Activated naive CD4-positive, alpha-beta T cell treated with anti-CD3 and anti-CD28 coated beads, Interleukin-2, amount 50 U/mL, for 72 hours (primary cell): ENCODE measurements around the gene COX7A2. TPM values are rescaled to one million over a fixed set of nuclear protein-coding genes. Genes with fewer than 3 reads are reported as not detected.

Experiments used
- ATAC-seq, 2 donors: fragments of 150-1000 bp; cut with Tn5 transposase; 2 replicates each; pipeline ENCODE4 v1.10.0; 2021; ENCODE audit warnings: mild to moderate bottlenecking in 2 of 2, moderate library complexity in 2 of 2
- DNase-seq, 2 donors: peaks; one replicate each; pipeline ENCODE4 v3.0.0; 2021 to 2022; ENCODE audit warnings: low spot score in 2 of 2
- H3K27ac Mint-ChIP-seq, 2 donors: one replicate each; pipeline ENCODE4 v1.8.0; 2022; ENCODE audit warnings: mild to moderate bottlenecking in 2 of 2, mixed read lengths in 2 of 2
- H3K36me3 Mint-ChIP-seq, 2 donors: one replicate each; pipeline ENCODE4 v1.8.0; 2022; ENCODE audit warnings: mixed read lengths in 2 of 2
- H3K9me3 Mint-ChIP-seq, 2 donors: one replicate each; pipeline ENCODE4 v1.8.0; 2022; ENCODE audit warnings: mixed read lengths in 2 of 2
- total RNA-seq, 2 donors: library from RNA; stranded (reverse); gene quantifications; one replicate each; pipeline ENCODE4 v1.2.3, GENCODE V29; 2022

Gene COX7A2
- 100 to 1,000 TPM; 362 to 486 TPM for total RNA-seq

GRCh38 chr6:75243333-75244062 lies at the start of gene COX7A2:
Gene COX7A2 (minus strand): TSS chr6:75243801. CDS start chr6:75243734, 67 bp downstream.
- Mint-ChIP-seq H3K36me3 (peaks cover 15 to 31% of the 10 kb centered on the region in 2 donors), H3K9me3 (no peaks in the 10 kb centered on the region), H3K27ac (peak within 1 kb of the TSS; percentile 97 to 99)
- peak; percentile 75 to 87 for DNase-seq
- ATAC-seq = peak; percentile 93 to 95

- no peaks in the 10 kb centered on the region for H3K9me3 Mint-ChIP-seq
- no peak for ATAC-seq
- DNase-seq = no peak
- no peak overlapping the region for H3K27ac Mint-ChIP-seq
- peaks cover 4 to 6% of the 10 kb centered on the region in 2 donors for H3K36me3 Mint-ChIP-seq
Observed at GRCh38 chr6:75292555-75292954, 49.0 kb upstream of the COX7A2 start.

GRCh38 chr6:75291744-75292143 lies 48.1 kb upstream of the COX7A2 start:
- no peaks in the 10 kb centered on the region for H3K9me3 Mint-ChIP-seq
- H3K27ac Mint-ChIP-seq = no peak overlapping the region
- H3K36me3 Mint-ChIP-seq = peaks cover 8 to 9% of the 10 kb centered on the region in 2 donors
- DNase-seq = no peak
- ATAC-seq = no peak

GRCh38 chr6:75291331-75291730 lies 47.7 kb upstream of the COX7A2 start:
- Mint-ChIP-seq H3K36me3 (peaks cover 12% of the 10 kb centered on the region in 2 donors), H3K27ac (no peak overlapping the region), H3K9me3 (no peaks in the 10 kb centered on the region)
- no peak for ATAC-seq
- DNase-seq = no peak

- DNase-seq (no peak), ATAC-seq (no peak)
- H3K27ac Mint-ChIP-seq = peak overlapping the region in 1 of 2 donors; percentile 53
- no peaks in the 10 kb centered on the region for H3K9me3 Mint-ChIP-seq
- H3K36me3 Mint-ChIP-seq = peaks cover 12% of the 10 kb centered on the region in 2 donors
Observed at GRCh38 chr6:75290136-75290945, 46.7 kb upstream of the COX7A2 start.

- peaks cover 12% of the 10 kb centered on the region in 2 donors for H3K36me3 Mint-ChIP-seq
- H3K27ac Mint-ChIP-seq = no peak overlapping the region
- DNase-seq (no peak), ATAC-seq (no peak)
- no peaks in the 10 kb centered on the region for H3K9me3 Mint-ChIP-seq
Observed at GRCh38 chr6:75288023-75288422, 44.4 kb upstream of the COX7A2 start.

GRCh38 chr6:75287424-75287823 lies 43.8 kb upstream of the COX7A2 start:
- peak overlapping the region in 1 of 2 donors; percentile 19 for H3K27ac Mint-ChIP-seq
- no peaks in the 10 kb centered on the region for H3K9me3 Mint-ChIP-seq
- DNase-seq (no peak), ATAC-seq (no peak)
- H3K36me3 Mint-ChIP-seq = peaks cover 12% of the 10 kb centered on the region in 2 donors

- H3K9me3 Mint-ChIP-seq = no peaks in the 10 kb centered on the region
- ATAC-seq (no peak), DNase-seq (no peak)
- peaks cover 12% of the 10 kb centered on the region in 2 donors for H3K36me3 Mint-ChIP-seq
- H3K27ac Mint-ChIP-seq = no peak overlapping the region
Observed at GRCh38 chr6:75286955-75287354, 43.4 kb upstream of the COX7A2 start.

GRCh38 chr6:75285283-75285639 lies 41.7 kb upstream of the COX7A2 start:
- Mint-ChIP-seq H3K27ac (no peak overlapping the region), H3K36me3 (peaks cover 12% of the 10 kb centered on the region in 2 donors), H3K9me3 (no peaks in the 10 kb centered on the region)
- no peak for DNase-seq
- ATAC-seq = no peak

GRCh38 chr6:75284632-75285282 lies 41.2 kb upstream of the COX7A2 start, which contains the start of gene TMEM30A:
Gene TMEM30A (minus strand): TSS chr6:75284792. CDS start chr6:75284638, 154 bp downstream.
- H3K27ac Mint-ChIP-seq = no peak within 1 kb of the TSS
- DNase-seq = peak; percentile 92 to 98
- ATAC-seq = peak; percentile 94 to 98
- H3K9me3 Mint-ChIP-seq = no peaks in the 10 kb centered on the region
- peaks cover 12% of the 10 kb centered on the region in 2 donors for H3K36me3 Mint-ChIP-seq

- Mint-ChIP-seq H3K27ac (no peak overlapping the region), H3K36me3 (peaks cover 12% of the 10 kb centered on the region in 2 donors), H3K9me3 (no peaks in the 10 kb centered on the region)
- DNase-seq = peak in 1 of 2 donors; percentile 17
- peak; percentile 14 to 23 for ATAC-seq
Observed at GRCh38 chr6:75283907-75284631, 40.5 kb upstream of the COX7A2 start.

- no peak for ATAC-seq
- Mint-ChIP-seq H3K36me3 (peaks cover 14 to 15% of the 10 kb centered on the region in 2 donors), H3K9me3 (no peaks in the 10 kb centered on the region), H3K27ac (no peak overlapping the region)
- no peak for DNase-seq
Observed at GRCh38 chr6:75282706-75283105, 39.1 kb upstream of the COX7A2 start.

GRCh38 chr6:75281653-75282052 lies 38.1 kb upstream of the COX7A2 start:
- ATAC-seq (no peak), DNase-seq (no peak)
- no peaks in the 10 kb centered on the region for H3K9me3 Mint-ChIP-seq
- no peak overlapping the region for H3K27ac Mint-ChIP-seq
- peaks cover 10 to 14% of the 10 kb centered on the region in 2 donors for H3K36me3 Mint-ChIP-seq

- peaks cover 0 to 3% of the 10 kb centered on the region in 2 donors for H3K9me3 Mint-ChIP-seq
- no peak for ATAC-seq
- no peak for DNase-seq
- H3K27ac Mint-ChIP-seq = no peak overlapping the region
- H3K36me3 Mint-ChIP-seq = peaks cover 8 to 24% of the 10 kb centered on the region in 2 donors
Observed at GRCh38 chr6:75280131-75280855, 36.7 kb upstream of the COX7A2 start.

GRCh38 chr6:75279418-75279817 lies 35.8 kb upstream of the COX7A2 start:
- ATAC-seq = no peak
- Mint-ChIP-seq H3K27ac (peak overlapping the region in 1 of 2 donors; percentile 78), H3K36me3 (peaks cover 14 to 33% of the 10 kb centered on the region in 2 donors), H3K9me3 (peaks cover 0 to 8% of the 10 kb centered on the region in 2 donors)
- no peak for DNase-seq
